PFSK-1 (cell line): Measurements from ENCODE around the gene PSMD10.

Experiments
- FOXP2 ChIP-seq: optimal IDR thresholded peaks from 2 replicates; pipeline ENCODE3; 2011; ENCODE audit warnings: borderline replicate concordance, control low read depth, inconsistent platforms; ENCODE audit not compliant: insufficient read depth; ENCODE audit errors: extremely low read length, extremely low read depth
- POLR2AphosphoS5 ChIP-seq: IDR thresholded peaks from 2 replicates; pipeline ENCODE4 v1.6.1; 2012; ENCODE audit warnings: low read depth, mild to moderate bottlenecking, control low read depth, low read length, moderate library complexity
- SIN3A ChIP-seq: IDR thresholded peaks from 2 replicates; pipeline ENCODE4 v1.6.1; 2012; ENCODE audit warnings: mild to moderate bottlenecking, low read length, moderate library complexity, borderline replicate concordance; ENCODE audit not compliant: insufficient read depth
- TAF1 ChIP-seq: IDR thresholded peaks from 2 replicates; pipeline ENCODE4 v1.6.1; 2012; ENCODE audit warnings: low read length, control low read depth, borderline replicate concordance; ENCODE audit not compliant: insufficient read depth
- TF ChIP-seq, protein P1 (sequence below), 2 experiments: IDR thresholded peaks; 2 replicates each; pipeline versions ENCODE4 v1.6.1 to v1.8.0; 2011 to 2012; ENCODE audit warnings: low read depth in 2 of 2, low read length in 2 of 2, control low read depth in 1 of 2, inconsistent platforms in 1 of 2, mild to moderate bottlenecking in 1 of 2, moderate library complexity in 1 of 2; ENCODE audit not compliant: insufficient read depth in 1 of 2

Gene PSMD10

DNA sequence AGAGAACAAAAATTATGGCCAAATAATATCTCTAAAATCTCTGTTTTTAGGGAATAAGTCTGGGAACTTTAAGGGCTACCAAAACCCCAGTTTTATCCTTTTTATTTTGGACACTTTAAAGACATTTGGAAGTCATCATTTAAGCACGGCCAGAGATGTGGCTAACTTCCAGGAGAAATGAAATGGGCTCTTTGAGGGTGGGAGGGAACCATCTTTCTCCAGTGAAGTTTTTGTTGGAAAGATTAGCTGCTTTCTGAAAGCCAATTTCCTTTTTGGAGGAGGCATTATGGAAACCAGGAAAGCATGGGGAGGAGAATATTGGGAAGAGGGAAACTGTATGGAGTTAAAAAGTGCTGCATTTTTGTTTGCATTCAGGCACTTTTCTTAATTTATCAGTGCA lies 41.7 kb downstream of the PSMD10 start:
- TF ChIP-seq FOXP2 (no peak), TAF1 (no peak), SIN3A (no peak), POLR2AphosphoS5 (no peak)
- TF ChIP-seq, protein P1, sequence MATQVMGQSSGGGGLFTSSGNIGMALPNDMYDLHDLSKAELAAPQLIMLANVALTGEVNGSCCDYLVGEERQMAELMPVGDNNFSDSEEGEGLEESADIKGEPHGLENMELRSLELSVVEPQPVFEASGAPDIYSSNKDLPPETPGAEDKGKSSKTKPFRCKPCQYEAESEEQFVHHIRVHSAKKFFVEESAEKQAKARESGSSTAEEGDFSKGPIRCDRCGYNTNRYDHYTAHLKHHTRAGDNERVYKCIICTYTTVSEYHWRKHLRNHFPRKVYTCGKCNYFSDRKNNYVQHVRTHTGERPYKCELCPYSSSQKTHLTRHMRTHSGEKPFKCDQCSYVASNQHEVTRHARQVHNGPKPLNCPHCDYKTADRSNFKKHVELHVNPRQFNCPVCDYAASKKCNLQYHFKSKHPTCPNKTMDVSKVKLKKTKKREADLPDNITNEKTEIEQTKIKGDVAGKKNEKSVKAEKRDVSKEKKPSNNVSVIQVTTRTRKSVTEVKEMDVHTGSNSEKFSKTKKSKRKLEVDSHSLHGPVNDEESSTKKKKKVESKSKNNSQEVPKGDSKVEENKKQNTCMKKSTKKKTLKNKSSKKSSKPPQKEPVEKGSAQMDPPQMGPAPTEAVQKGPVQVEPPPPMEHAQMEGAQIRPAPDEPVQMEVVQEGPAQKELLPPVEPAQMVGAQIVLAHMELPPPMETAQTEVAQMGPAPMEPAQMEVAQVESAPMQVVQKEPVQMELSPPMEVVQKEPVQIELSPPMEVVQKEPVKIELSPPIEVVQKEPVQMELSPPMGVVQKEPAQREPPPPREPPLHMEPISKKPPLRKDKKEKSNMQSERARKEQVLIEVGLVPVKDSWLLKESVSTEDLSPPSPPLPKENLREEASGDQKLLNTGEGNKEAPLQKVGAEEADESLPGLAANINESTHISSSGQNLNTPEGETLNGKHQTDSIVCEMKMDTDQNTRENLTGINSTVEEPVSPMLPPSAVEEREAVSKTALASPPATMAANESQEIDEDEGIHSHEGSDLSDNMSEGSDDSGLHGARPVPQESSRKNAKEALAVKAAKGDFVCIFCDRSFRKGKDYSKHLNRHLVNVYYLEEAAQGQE (IDR thresholded peaks at IDR 0.05; ENCODE audit: insufficient read depth in 1 of 2, low read depth in 2 of 2, low read length in 2 of 2) = no peak

GRCh38 chrX:108044554-108045256 lies 46.6 kb downstream of the PSMD10 start, which contains the start of gene VSIG1:
Gene VSIG1 (plus strand): TSS chrX:108045065. CDS start chrX:108045131, 66 bp downstream.
- TF ChIP-seq, protein P1 (IDR thresholded peaks at IDR 0.05; ENCODE audit: insufficient read depth in 1 of 2, low read depth in 2 of 2, low read length in 2 of 2) = no peak
- TF ChIP-seq POLR2AphosphoS5 (no peak), TAF1 (no peak), SIN3A (no peak), FOXP2 (no peak)

GRCh38 chrX:108036298-108036973 lies 54.9 kb downstream of the PSMD10 start:
- TF ChIP-seq, protein P1 (IDR thresholded peaks at IDR 0.05; ENCODE audit: insufficient read depth in 1 of 2, low read depth in 2 of 2, low read length in 2 of 2) = no peak
- TF ChIP-seq FOXP2 (no peak), SIN3A (no peak), TAF1 (no peak), POLR2AphosphoS5 (no peak)

- TF ChIP-seq SIN3A = no peak
- TF ChIP-seq TAF1 = no peak
- TF ChIP-seq FOXP2 = no peak
- TF ChIP-seq POLR2AphosphoS5 = no peak
- TF ChIP-seq, protein P1 (IDR thresholded peaks at IDR 0.05; ENCODE audit: insufficient read depth in 1 of 2, low read depth in 2 of 2, low read length in 2 of 2) = no peak
Measured at GRCh38 chrX:108034725-108035124, 56.6 kb downstream of the PSMD10 start.
